Measurements from ENCODE around the gene RPTOR.

Gene RPTOR

DNA sequence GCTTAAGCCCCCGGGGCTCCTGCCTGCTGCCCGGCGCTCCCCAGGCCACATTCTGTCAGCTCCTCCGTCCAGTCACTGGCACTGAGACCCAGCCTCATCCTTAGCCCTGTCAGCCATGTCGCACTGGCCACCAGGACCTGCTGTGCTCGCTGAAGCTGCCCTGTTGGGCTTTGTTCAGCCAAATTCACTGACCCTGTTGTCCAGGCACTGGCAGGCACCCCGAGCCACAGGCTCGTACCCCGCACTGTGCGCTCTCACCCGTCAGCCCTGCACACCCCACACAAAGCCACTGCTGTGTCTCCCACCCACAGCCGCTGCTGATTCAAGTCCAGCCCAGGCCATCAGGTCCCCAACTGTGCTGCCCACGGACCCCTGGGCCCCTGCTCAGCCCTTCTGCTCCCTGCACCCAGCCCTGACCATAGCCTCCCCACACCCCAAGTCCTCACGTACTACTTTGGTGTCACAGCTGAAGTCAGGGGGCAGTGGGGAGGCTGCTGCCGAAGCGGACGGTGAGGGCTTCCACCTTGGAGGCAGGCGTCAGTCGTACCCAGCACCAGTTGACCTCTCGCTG, 315.5 kb downstream of the RPTOR start:
- DNase-seq: no peak
- Histone ChIP-seq H3K4me1 (peaks cover 41% of the 10 kb centered on the region), H3K27me3 (no peaks in the 10 kb centered on the region), H3K36me3 (peaks cover 7% of the 10 kb centered on the region), H3K9me3 (no peaks in the 10 kb centered on the region), H3K4me3 (ENCODE audit: low read depth, low read length) (no peak overlapping the region)
- TF ChIP-seq, protein P1, sequence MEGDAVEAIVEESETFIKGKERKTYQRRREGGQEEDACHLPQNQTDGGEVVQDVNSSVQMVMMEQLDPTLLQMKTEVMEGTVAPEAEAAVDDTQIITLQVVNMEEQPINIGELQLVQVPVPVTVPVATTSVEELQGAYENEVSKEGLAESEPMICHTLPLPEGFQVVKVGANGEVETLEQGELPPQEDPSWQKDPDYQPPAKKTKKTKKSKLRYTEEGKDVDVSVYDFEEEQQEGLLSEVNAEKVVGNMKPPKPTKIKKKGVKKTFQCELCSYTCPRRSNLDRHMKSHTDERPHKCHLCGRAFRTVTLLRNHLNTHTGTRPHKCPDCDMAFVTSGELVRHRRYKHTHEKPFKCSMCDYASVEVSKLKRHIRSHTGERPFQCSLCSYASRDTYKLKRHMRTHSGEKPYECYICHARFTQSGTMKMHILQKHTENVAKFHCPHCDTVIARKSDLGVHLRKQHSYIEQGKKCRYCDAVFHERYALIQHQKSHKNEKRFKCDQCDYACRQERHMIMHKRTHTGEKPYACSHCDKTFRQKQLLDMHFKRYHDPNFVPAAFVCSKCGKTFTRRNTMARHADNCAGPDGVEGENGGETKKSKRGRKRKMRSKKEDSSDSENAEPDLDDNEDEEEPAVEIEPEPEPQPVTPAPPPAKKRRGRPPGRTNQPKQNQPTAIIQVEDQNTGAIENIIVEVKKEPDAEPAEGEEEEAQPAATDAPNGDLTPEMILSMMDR (IDR thresholded peaks at IDR 0.05; ENCODE audit: low read depth, low read length): no peak

DNA sequence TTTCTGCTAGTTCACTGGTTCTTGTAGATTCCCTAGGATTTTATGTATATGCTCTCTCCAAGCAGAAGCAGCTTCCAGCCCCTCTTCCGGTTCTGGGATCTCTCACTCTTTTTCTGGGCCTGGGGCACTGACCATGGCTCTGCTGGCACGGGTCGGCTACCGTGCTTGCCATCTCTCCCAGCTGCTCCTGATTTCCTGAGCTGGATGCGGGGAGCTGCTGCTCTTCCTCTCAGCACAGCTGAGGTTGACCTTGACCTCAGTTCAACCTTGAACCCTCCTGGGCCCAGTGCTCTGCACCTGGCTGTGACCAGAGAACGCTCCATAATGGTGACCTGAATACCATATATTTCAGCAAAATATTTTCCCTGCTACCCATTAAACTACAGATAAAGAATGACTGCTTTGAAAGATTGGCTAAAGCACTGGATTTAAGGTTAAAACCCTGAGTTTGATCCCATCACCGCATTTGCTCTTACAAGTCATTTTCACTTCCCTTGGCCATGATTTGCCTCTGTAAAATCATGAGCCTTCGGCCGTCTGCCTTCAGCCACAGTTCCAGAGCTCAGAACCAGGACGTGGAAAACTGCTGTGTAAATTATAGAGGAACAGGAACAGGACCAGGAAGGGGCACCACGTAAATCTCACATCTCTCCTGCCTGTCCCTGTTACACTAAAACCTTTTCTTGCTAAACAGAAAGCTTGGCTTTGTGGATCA, 316.2 kb downstream of the RPTOR start:
- Histone ChIP-seq H3K4me1 (peaks cover 41% of the 10 kb centered on the region), H3K4me3 (ENCODE audit: low read depth, low read length) (no peak overlapping the region), H3K27me3 (no peaks in the 10 kb centered on the region), H3K36me3 (peaks cover 3% of the 10 kb centered on the region), H3K9me3 (no peaks in the 10 kb centered on the region)
- no peak for DNase-seq
- TF ChIP-seq, protein P1 (IDR thresholded peaks at IDR 0.05; ENCODE audit: low read depth, low read length): no peak

DNA sequence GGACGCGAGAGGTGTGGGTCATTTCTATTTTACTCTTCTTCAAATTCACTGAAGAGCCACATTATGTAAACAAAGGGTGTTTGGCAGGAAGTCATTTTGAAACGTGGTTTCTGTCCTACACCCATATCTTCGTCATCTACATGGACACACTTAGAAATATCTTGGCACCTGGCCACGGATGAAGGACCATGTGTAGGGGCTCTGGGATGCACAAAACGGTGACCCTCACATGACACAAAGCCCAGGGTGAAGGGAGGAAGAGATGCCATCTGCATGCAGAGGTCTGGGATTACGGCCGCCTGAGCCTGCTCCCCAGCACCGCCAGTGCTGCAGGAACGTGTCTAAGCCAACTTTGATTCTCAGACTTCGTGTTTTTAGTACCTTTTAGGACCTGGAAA, 316.8 kb downstream of the RPTOR start:
- H3K4me3 ChIP-seq (ENCODE audit: low read depth, low read length): no peak overlapping the region
- peaks cover 41% of the 10 kb centered on the region for H3K4me1 ChIP-seq
- no peaks in the 10 kb centered on the region for H3K9me3 ChIP-seq
- no peaks in the 10 kb centered on the region for H3K27me3 ChIP-seq
- peaks cover 3% of the 10 kb centered on the region; the same call in 1 of the 2 replicates for H3K36me3 ChIP-seq
- TF ChIP-seq, protein P1 (IDR thresholded peaks at IDR 0.05; ENCODE audit: low read depth, low read length): no peak
- peak; percentile 71 for DNase-seq

DNA sequence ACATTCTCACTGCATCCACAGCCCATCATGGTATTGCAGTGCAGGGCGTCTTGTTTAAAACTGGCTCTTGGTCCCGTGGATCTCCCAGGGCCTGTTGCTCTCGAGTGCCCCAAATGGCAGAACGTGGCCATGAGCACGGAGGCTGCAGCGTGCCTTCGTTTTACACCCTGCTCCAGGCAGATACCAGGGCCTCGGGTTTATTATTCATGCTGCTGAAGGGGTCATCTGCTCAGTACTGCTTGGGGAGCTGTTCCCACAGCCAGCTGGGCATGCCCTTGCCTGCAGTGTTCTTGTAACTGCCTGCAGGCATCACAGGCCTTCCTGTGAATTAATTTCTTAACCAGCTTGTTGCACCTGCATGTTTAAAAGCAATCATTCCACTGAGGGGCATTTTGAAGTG, 317.3 kb downstream of the RPTOR start:
- H3K4me1 ChIP-seq: peaks cover 37% of the 10 kb centered on the region
- peak; percentile 81 for DNase-seq
- H3K27me3 ChIP-seq: no peaks in the 10 kb centered on the region
- H3K36me3 ChIP-seq: peaks cover 3% of the 10 kb centered on the region; the same call in 1 of the 2 replicates
- TF ChIP-seq, protein P1 (IDR thresholded peaks at IDR 0.05; ENCODE audit: low read depth, low read length): peak; percentile 85
- no peaks in the 10 kb centered on the region for H3K9me3 ChIP-seq
- H3K4me3 ChIP-seq (ENCODE audit: low read depth, low read length): no peak overlapping the region

DNA sequence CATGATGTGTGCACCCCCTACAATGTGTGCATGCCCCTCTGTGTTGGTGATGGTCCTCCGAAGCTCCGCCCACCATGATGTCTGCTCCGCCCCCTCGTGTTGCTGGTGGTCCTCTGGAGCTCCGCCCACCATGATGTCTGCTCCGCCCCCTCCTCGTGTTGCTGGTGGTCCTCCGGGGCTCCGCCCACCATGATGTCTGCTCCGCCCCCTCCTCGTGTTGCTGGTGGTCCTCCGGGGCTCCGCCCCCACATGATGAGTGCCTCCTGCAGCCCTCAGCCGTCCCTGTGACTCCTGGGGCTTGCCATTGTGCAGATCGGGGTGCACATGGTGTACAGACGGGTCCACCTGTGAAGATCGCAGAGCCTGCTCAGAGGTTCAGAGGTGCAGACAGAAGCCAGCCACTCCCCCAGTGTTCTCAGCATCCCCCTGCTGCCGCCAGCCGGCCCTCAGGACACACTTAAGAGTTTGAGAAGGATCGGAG, 317.9 kb downstream of the RPTOR start:
- DNase-seq: peak; percentile 46
- peaks cover 36% of the 10 kb centered on the region for H3K4me1 ChIP-seq
- H3K4me3 ChIP-seq (ENCODE audit: low read depth, low read length): no peak overlapping the region
- TF ChIP-seq, protein P1 (IDR thresholded peaks at IDR 0.05; ENCODE audit: low read depth, low read length): no peak
- H3K36me3 ChIP-seq: peaks cover 3% of the 10 kb centered on the region; the same call in 1 of the 2 replicates
- H3K27me3 ChIP-seq: no peaks in the 10 kb centered on the region
- no peaks in the 10 kb centered on the region for H3K9me3 ChIP-seq

DNA sequence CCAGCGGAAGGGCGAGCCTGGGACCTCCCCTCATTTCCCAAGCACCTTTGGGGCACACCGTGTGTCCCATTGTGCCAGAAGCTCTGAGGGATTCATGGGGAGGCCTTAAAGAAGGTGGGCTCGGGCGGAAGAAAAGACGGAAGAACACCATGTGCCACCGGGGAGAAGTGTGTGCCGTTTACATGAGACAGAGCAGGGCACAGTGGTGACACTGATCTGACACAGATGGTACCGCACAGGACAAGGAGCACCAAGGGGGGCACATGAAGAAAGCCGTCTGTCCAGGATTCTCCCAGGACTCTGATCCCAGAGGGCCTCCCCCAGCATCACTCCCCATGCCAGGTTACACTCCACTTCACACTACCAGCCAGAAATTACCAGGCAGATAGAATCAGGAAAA, 318.3 kb downstream of the RPTOR start:
- H3K4me3 ChIP-seq (ENCODE audit: low read depth, low read length): no peak overlapping the region
- DNase-seq: no peak

More for the DNA sequence above, 318.3 kb downstream of the RPTOR start:
- peaks cover 36% of the 10 kb centered on the region for H3K4me1 ChIP-seq
- H3K9me3 ChIP-seq: no peaks in the 10 kb centered on the region
- H3K36me3 ChIP-seq: peaks cover 3% of the 10 kb centered on the region; the same call in 1 of the 2 replicates
- no peaks in the 10 kb centered on the region for H3K27me3 ChIP-seq
- TF ChIP-seq, protein P1 (IDR thresholded peaks at IDR 0.05; ENCODE audit: low read depth, low read length): no peak

Data from BE2C (cell line).